GM12891 (cell line): Measurements from ENCODE around the gene TBC1D22A.

Experiments used
- POLR2A ChIP-seq: IDR thresholded peaks from 2 replicates; pipeline ENCODE4 v1.6.1; 2011; ENCODE audit warnings: low read depth, low read length, control low read depth
- POLR2AphosphoS5 ChIP-seq: IDR thresholded peaks from 2 replicates; pipeline ENCODE4 v1.6.1; 2011; ENCODE audit warnings: low read depth, low read length, control low read depth
- POU2F2 ChIP-seq: IDR thresholded peaks from 2 replicates; pipeline ENCODE4 v1.6.1; 2011; ENCODE audit warnings: low read depth, mild to moderate bottlenecking, control low read depth, low read length, moderate library complexity
- SPI1 ChIP-seq: IDR thresholded peaks from 2 replicates; pipeline ENCODE4 v1.6.1; 2011; ENCODE audit warnings: low read depth, low read length, control low read depth

DNA sequence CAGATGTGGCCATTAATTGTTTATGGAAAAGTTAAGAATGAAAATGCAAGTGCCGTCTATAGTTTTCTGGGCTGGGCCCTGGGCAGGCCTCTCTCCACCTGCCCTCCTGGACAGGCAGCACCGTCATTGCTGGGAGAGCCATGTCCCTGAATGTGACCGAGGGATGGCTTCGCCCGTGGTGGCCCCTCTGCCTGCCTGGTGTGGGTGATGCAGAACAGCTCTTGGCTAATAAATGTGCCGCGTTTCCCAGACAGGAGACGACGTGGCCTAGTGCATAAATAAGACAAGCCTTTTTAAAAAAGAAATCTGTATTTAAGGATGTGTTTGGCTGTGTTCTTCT is 407.3 kb downstream of the TBC1D22A start:
- TF ChIP-seq POLR2A = no peak
- no peak for TF ChIP-seq POLR2AphosphoS5
- TF ChIP-seq POU2F2 = no peak
- no peak for TF ChIP-seq SPI1
